ENCODE measurements around the gene TXNDC5.
"Not testable (repeated sequence)": the region's sequence is repeated elsewhere in the genome, so short reads cannot be mapped to it uniquely, and the experiment has no call there.

Gene TXNDC5

GRCh38 chr6:7895125-7895423 lies 15.5 kb downstream of the TXNDC5 start:
- DNase-seq (ENCODE audit: low read depth) = no peak

GRCh38 chr6:7894262-7895124 lies 16.1 kb downstream of the TXNDC5 start:
- DNase-seq (ENCODE audit: low read depth) = no peak

- no peak for DNase-seq (ENCODE audit: low read depth)
Observed at GRCh38 chr6:7893342-7893741, 17.2 kb downstream of the TXNDC5 start.

GRCh38 chr6:7892367-7892766 lies 18.2 kb downstream of the TXNDC5 start:
- not testable (repeated sequence) for DNase-seq (ENCODE audit: low read depth)

GRCh38 chr6:7891078-7891872 lies 19.3 kb downstream of the TXNDC5 start:
- no peak for DNase-seq (ENCODE audit: low read depth)

- DNase-seq (ENCODE audit: low read depth) = no peak
Observed at GRCh38 chr6:7888587-7889357, 21.8 kb downstream of the TXNDC5 start.

- DNase-seq (ENCODE audit: low read depth) = no peak
Observed at GRCh38 chr6:7887278-7887991, 23.2 kb downstream of the TXNDC5 start.

GRCh38 chr6:7886132-7886531 lies 24.5 kb downstream of the TXNDC5 start:
- no peak for DNase-seq (ENCODE audit: low read depth)

GRCh38 chr6:7883381-7883780 lies 27.2 kb downstream of the TXNDC5 start:
- DNase-seq (ENCODE audit: low read depth) = no peak

GRCh38 chr6:7882505-7883257 lies 27.9 kb downstream of the TXNDC5 start:
- no peak for DNase-seq (ENCODE audit: low read depth)

GRCh38 chr6:7881765-7882500 lies 28.7 kb downstream of the TXNDC5 start:
- DNase-seq (ENCODE audit: low read depth) = no peak

GRCh38 chr6:7880718-7881107 lies 29.9 kb downstream of the TXNDC5 start:
- DNase-seq (ENCODE audit: low read depth) = no peak

- no peak for DNase-seq (ENCODE audit: low read depth)
Observed at GRCh38 chr6:7879980-7880717, 30.4 kb downstream of the TXNDC5 start.

GRCh38 chr6:7879579-7879978 lies 31.0 kb downstream of the TXNDC5 start:
- DNase-seq (ENCODE audit: low read depth) = no peak

GRCh38 chr6:7879043-7879442 lies 31.5 kb downstream of the TXNDC5 start:
- DNase-seq (ENCODE audit: low read depth) = no peak

- no peak for DNase-seq (ENCODE audit: low read depth)
Observed at GRCh38 chr6:7878401-7878964, 32.1 kb downstream of the TXNDC5 start.

GRCh38 chr6:7868926-7869325 lies 41.7 kb downstream of the TXNDC5 start:
- no peak for DNase-seq (ENCODE audit: low read depth)

GRCh38 chr6:7866526-7866925 lies 44.1 kb downstream of the TXNDC5 start:
- DNase-seq (ENCODE audit: low read depth) = no peak

GRCh38 chr6:7865781-7866180 lies 44.8 kb downstream of the TXNDC5 start:
- DNase-seq (ENCODE audit: low read depth) = no peak

GRCh38 chr6:7859591-7859990 lies 51.0 kb downstream of the TXNDC5 start:
- no peak for DNase-seq (ENCODE audit: low read depth)
